COR-L47 (cell line): ENCODE measurements around the gene TBC1D3C.
"Not testable (repeated sequence)": the region's sequence is repeated elsewhere in the genome, so short reads cannot be mapped to it uniquely, and the experiment has no call there.

Experiments used
- DNase-seq: peaks from one replicate; lab custom pipeline; 2025; lab: John Stamatoyannopoulos, UW

TBC1D3C gene

GRCh38 chr17:38068534-38068933 lies at the start of gene TBC1D3C:
Gene TBC1D3C (minus strand): TSS chr17:38068634. CDS start chr17:38067066, 1,568 bp downstream.
- DNase-seq: not testable (repeated sequence)

GRCh38 chr17:38099262-38099661 lies 30.8 kb upstream of the TBC1D3C start:
- DNase-seq: not testable (repeated sequence)

GRCh38 chr17:38094059-38094694 lies 25.7 kb upstream of the TBC1D3C start:
- DNase-seq: not testable (repeated sequence)

GRCh38 chr17:38088120-38088519 lies 19.7 kb upstream of the TBC1D3C start:
- not testable (repeated sequence) for DNase-seq

- DNase-seq: not testable (repeated sequence)
Observed at GRCh38 chr17:38087344-38087743, 18.9 kb upstream of the TBC1D3C start.
